H1 (cell line): ENCODE results near the gene PPP6C. TPM values are rescaled to one million over a fixed set of nuclear protein-coding genes. Genes with fewer than 3 reads are reported as not detected.

ENCODE experiments used
- KDM1A ChIP-seq: fragments of 200-600, 300-600 bp; sonication (generic); IDR thresholded peaks from 2 replicates; pipeline ENCODE4 v1.7.1; 2016; ENCODE audit warnings: mild to moderate bottlenecking, low read length, borderline replicate concordance
- polyA plus RNA-seq, 7 experiments: library from polyadenylated mRNA; depleted of rRNA in 3 of 7; stranded (reverse) in 5 of 7; unstranded in 2 of 7; fragments of >200 nt in 5 of 7; fragments of 200-250 nt in 2 of 7; gene quantifications; 1 replicate in 5 of 7; 2 replicates in 1 of 7; 4 replicates in 1 of 7; pipeline versions ENCODE4 v1.2.1 to v1.2.3, GENCODE V29; 2011 to 2013; ENCODE audit warnings: missing spikeins in 2 of 7, mixed read lengths in 2 of 7
- total RNA-seq: library from RNA; stranded (reverse); fragmentation: NEBNext Ultra II Directional; extraction: Animal tissue kit (Norgen Biotek cat#: 25700); gene quantifications from 2 replicates; pipeline ENCODE4 v1.2.1, GENCODE V29; 2021

The PPP6C gene
- total and polyA plus RNA-seq, 2 of the 8 experiments (the other 6 are each of a cell fraction or from before 2014, with no cell fraction given), result 22.8 to 52.3 TPM

GRCh38 chr9:125125523-125125922, 64.1 kb downstream of the PPP6C start (continued):
- TF ChIP-seq KDM1A, result no peak
